LNCaP clone FGC (cell line): Measurements from ENCODE around the gene COL8A1.
A peak's percentile ranks its signal among the peaks of the same experiment; 100 is the strongest.

Source experiments
- DNase-seq: peaks from one replicate; pipeline ENCODE4 v3.0.0-alpha.2; 2011; ENCODE audit warnings: low read depth
- H3K4me3 ChIP-seq: 2 replicates; pipeline ENCODE4 v1.5.1; 2011; ENCODE audit warnings: mild to moderate bottlenecking, low read depth, low read length, control low read depth
- TF ChIP-seq, protein P1 (sequence below): IDR thresholded peaks from 2 replicates; pipeline ENCODE4 v1.5.1; 2012; ENCODE audit warnings: mild to moderate bottlenecking; ENCODE audit not compliant: control insufficient read depth, insufficient read depth; ENCODE audit errors: extremely low read depth

COL8A1 gene

DNA sequence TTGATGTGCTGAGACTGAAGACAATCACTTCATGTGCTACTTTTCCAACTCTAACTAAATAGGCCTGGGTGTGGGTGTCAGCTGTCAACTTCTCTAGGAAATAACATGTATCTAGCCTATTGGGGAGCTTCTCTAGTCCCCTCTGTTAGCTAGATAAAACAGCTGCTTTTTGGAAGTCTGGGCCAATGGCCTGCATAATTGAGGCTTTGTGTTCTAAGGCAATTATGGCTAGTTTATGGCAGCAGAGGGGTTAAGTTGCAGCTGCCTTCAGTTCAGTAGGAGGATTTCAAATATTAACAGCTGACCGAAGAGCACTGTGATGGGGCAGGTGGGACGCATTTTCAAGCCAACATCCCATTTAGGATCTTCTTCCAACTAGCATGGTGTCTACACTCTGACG, 6.4 kb downstream of the COL8A1 start:
- DNase-seq = no peak
- TF ChIP-seq, protein P1, sequence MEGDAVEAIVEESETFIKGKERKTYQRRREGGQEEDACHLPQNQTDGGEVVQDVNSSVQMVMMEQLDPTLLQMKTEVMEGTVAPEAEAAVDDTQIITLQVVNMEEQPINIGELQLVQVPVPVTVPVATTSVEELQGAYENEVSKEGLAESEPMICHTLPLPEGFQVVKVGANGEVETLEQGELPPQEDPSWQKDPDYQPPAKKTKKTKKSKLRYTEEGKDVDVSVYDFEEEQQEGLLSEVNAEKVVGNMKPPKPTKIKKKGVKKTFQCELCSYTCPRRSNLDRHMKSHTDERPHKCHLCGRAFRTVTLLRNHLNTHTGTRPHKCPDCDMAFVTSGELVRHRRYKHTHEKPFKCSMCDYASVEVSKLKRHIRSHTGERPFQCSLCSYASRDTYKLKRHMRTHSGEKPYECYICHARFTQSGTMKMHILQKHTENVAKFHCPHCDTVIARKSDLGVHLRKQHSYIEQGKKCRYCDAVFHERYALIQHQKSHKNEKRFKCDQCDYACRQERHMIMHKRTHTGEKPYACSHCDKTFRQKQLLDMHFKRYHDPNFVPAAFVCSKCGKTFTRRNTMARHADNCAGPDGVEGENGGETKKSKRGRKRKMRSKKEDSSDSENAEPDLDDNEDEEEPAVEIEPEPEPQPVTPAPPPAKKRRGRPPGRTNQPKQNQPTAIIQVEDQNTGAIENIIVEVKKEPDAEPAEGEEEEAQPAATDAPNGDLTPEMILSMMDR = no peak
- H3K4me3 ChIP-seq = no peak overlapping the region

- DNase-seq = no peak
- no peak overlapping the region for H3K4me3 ChIP-seq
- TF ChIP-seq, protein P1 = peak; percentile 42
Measured at GRCh38 chr3:99645277-99646106, 7.1 kb downstream of the COL8A1 start.

DNA sequence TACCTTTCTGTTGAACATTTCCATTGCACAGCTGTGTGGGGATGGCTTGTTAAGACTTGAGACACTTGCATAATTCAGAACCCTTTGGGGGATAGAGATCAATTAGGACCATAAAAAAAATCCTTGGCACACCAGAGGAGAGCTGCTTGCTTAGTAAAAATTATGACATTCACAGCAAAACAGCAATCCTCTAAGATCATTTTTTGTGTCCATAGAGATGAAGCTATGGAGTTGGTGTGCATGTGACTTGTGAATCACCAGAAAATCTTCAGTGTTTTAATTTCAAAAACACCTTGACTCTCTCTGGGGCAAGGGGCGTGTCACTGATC, 7.7 kb downstream of the COL8A1 start:
- no peak overlapping the region for H3K4me3 ChIP-seq
- no peak for DNase-seq
- TF ChIP-seq, protein P1 = no peak

DNA sequence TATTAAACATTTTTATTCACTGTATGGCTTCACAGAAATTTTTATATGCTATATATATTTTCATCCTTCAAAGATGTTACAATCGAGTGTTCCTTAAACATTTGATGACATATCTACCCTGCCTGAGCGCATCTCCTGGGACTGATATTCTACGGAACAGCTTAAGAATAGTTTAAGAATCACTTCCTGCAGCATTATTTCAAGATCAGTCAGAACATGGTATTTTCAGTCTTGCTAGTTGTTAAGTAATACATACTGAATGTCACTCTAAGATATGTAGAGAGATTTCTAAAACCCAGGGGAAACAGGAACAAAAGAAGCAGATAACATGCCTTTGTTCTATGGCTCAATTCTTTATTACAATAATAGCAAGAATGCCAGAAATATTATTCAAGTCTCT, 8.7 kb downstream of the COL8A1 start:
- TF ChIP-seq, protein P1 = no peak
- H3K4me3 ChIP-seq = no peak overlapping the region
- no peak for DNase-seq

DNA sequence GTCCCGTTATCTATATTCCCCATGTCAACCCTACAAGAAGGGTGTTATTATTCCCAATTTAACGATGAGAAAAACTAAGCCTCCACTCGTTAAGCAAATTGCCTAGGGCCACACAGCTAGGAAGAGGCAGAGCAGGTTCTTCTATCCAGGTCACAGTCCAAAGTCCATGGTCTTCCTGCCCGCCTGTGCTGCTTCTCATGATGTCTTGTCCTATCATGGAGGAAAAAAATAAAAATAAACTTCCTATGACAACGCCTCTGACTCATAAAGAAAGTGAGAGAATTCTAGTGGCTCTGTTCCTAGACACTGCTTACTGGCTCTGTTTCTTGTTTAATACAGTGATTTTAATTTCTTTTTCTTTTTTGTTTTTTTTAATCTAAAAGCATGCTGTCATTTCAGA, 9.7 kb downstream of the COL8A1 start:
- H3K4me3 ChIP-seq = no peak overlapping the region
- DNase-seq = no peak
- TF ChIP-seq, protein P1 = no peak

DNA sequence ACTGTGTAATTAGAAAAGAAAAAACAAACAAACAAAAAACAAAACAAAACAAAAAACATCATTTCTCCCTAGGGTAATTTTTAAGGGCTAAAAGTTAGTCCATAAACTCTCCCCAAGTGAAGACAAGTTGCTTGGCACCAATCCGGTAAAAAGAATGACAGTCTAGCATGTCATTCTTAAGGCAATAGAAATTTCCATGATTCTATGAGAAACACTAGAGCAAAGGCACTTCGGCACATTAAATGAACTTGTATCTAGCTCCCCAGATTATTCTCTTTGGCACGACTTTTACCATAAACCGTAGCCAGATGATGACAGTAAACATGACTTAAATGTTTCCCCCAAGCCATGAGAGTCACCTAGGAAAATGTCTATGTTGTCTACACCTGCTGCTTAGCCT, 10.1 kb downstream of the COL8A1 start:
- DNase-seq = no peak
- H3K4me3 ChIP-seq = no peak overlapping the region
- TF ChIP-seq, protein P1 = no peak

DNA sequence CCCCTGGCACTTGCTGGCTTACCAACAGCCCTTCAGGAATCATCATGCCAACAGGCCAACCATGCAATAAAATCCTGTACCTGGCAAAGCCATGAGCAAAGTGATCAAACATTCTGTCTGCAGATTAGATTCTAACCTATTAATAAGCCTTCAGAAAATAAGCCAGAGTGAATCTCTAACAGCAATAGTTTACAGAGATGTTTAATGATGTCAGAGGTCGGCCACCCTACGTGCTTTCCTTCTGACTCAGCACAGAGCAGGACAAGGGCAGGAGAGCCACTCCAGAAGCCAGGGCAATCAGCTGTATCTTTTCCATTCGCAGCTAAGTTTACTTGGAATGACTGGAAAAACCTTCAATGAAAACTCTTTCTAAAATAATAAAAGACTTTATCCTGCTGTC, 13.1 kb downstream of the COL8A1 start:
- DNase-seq = peak; percentile 28
- TF ChIP-seq, protein P1 = no peak

More for the DNA sequence above, 13.1 kb downstream of the COL8A1 start:
- H3K4me3 ChIP-seq = no peak overlapping the region
